Endothelial cell of umbilical vein (primary cell): ENCODE measurements around the gene RAD51B. TPM values are rescaled to one million over a fixed set of nuclear protein-coding genes. Genes with fewer than 3 reads are reported as not detected.

Experiments used
- BruUV-seq: library from RNA; stranded (reverse); fragments of 400-500 nt; replicated peaks from 2 replicates; lab custom pipeline; 2021; lab: Mats Ljungman, UMichigan
- CTCF ChIA-PET: fragments of 300-600, 350-600 bp; sonication (Branson Sonifier 250); formaldehyde crosslinking; loops from one replicate; lab custom pipeline; 2021; ENCODE audit warnings: antibody characterized with exemption, inconsistent platforms; lab: Charles Lee
- POLR2A ChIA-PET: fragments of 300-600, 350-600 bp; sonication (Branson Sonifier 250); formaldehyde crosslinking; loops from one replicate; lab custom pipeline; 2021; ENCODE audit warnings: antibody characterized with exemption, inconsistent platforms; lab: Charles Lee
- DNase-seq: peaks from one replicate; pipeline ENCODE4 v3.0.0-alpha.2; 2011; ENCODE audit warnings: low read depth, low spot score
- FAIRE-seq: peaks from 2 replicates; lab custom pipeline; 2011; peaks lifted over from hg19 to GRCh38; lab: Jason Lieb, UNC
- H2AFZ ChIP-seq: 2 replicates; pipeline ENCODE4 v1.6.0; 2012; ENCODE audit warnings: low read depth, low read length, control low read depth, inconsistent platforms
- H3K27ac ChIP-seq: 2 replicates; pipeline ENCODE4 v1.5.1; 2011; ENCODE audit warnings: low read depth, mild to moderate bottlenecking, control low read depth, low read length, moderate library complexity; ENCODE audit not compliant: insufficient read depth
- H3K27me3 ChIP-seq, 2 experiments: 2 replicates each; pipeline versions ENCODE4 v1.6.0 to v1.6.1; 2011; ENCODE audit warnings: low read length in 2 of 2, mixed read lengths in 1 of 2; ENCODE audit not compliant: control insufficient read depth in 2 of 2, insufficient read depth in 2 of 2
- H3K36me3 ChIP-seq, 2 experiments: 2 replicates in 1 of 2; 3 replicates in 1 of 2; pipeline ENCODE4 v1.5.1; 2011; ENCODE audit warnings: low read length in 2 of 2, mild to moderate bottlenecking in 1 of 2, moderate library complexity in 1 of 2; ENCODE audit not compliant: control insufficient read depth in 2 of 2, insufficient read depth in 2 of 2; ENCODE audit errors: extremely low read depth in 1 of 2
- H3K4me1 ChIP-seq: 3 replicates; pipeline ENCODE4 v1.5.1; 2011; ENCODE audit warnings: mild to moderate bottlenecking, low read length; ENCODE audit not compliant: control insufficient read depth, insufficient read depth; ENCODE audit errors: extremely low read depth
- H3K4me2 ChIP-seq: 2 replicates; pipeline ENCODE4 v1.6.1; 2011; ENCODE audit warnings: low read length, control low read depth, mixed read lengths; ENCODE audit not compliant: insufficient read depth
- H3K4me3 ChIP-seq, 3 experiments: fragments of 200-600 bp in 1 of 3; sonication (generic), shearing (Covaris generic) in 1 of 3; replicated peaks in 1 of 3; 2 replicates each; pipeline ENCODE4 v1.5.1; 2011 to 2016; ENCODE audit warnings: control low read depth in 3 of 3, low read length in 3 of 3, mild to moderate bottlenecking in 2 of 3, inconsistent platforms in 1 of 3, low read depth in 1 of 3, moderate library complexity in 1 of 3; ENCODE audit not compliant: insufficient read depth in 1 of 3
- H3K79me2 ChIP-seq: 2 replicates; pipeline ENCODE4 v1.6.0; 2012; ENCODE audit warnings: low read length, inconsistent platforms; ENCODE audit not compliant: control insufficient read depth, insufficient read depth
- H3K9ac ChIP-seq: replicated peaks from 2 replicates; pipeline ENCODE3; 2011; ENCODE audit warnings: low read length, control low read depth; ENCODE audit not compliant: insufficient read depth; ENCODE audit errors: extremely low read depth
- H3K9me1 ChIP-seq: replicated peaks from 3 replicates; pipeline ENCODE4 v1.6.0; 2011; ENCODE audit warnings: mild to moderate bottlenecking, low read length; ENCODE audit not compliant: control insufficient read depth, insufficient read depth; ENCODE audit errors: extremely low read depth
- H3K9me3 ChIP-seq: replicated peaks from 2 replicates; pipeline ENCODE4 v1.5.1; 2012; ENCODE audit warnings: low read length, inconsistent platforms; ENCODE audit not compliant: control insufficient read depth, insufficient read depth
- H4K20me1 ChIP-seq: replicated peaks from 2 replicates; pipeline ENCODE3; 2011; ENCODE audit warnings: mild to moderate bottlenecking, low read length; ENCODE audit not compliant: control insufficient read depth, insufficient read depth; ENCODE audit errors: extremely low read depth
- CTCF ChIP-seq, 2 donors: IDR thresholded peaks; 1 replicate in 1 of 2; 2 replicates in 1 of 2; pipeline ENCODE4 v1.5.1; 2011; ENCODE audit warnings: low read length in 2 of 2, mild to moderate bottlenecking in 2 of 2, moderate library complexity in 2 of 2, control low read depth in 1 of 2, inconsistent platforms in 1 of 2, low read depth in 1 of 2; ENCODE audit not compliant: insufficient read depth in 1 of 2; ENCODE audit errors: extremely low read depth in 1 of 2
- EZH2 ChIP-seq: IDR thresholded peaks from 2 replicates; pipeline ENCODE4 v1.6.1; 2012; ENCODE audit warnings: borderline replicate concordance, low read depth, mild to moderate bottlenecking, moderate library complexity, low read length, inconsistent platforms; ENCODE audit not compliant: severe bottlenecking
- FOS ChIP-seq: IDR thresholded peaks from 2 replicates; pipeline ENCODE4 v1.6.1; 2011; ENCODE audit warnings: mild to moderate bottlenecking, low read length, moderate library complexity, borderline replicate concordance; ENCODE audit not compliant: insufficient read depth
- GATA2 ChIP-seq: IDR thresholded peaks from 2 replicates; pipeline ENCODE4 v1.7.0; 2011; ENCODE audit warnings: low read depth, mild to moderate bottlenecking, moderate library complexity, mixed read lengths, low read length; ENCODE audit not compliant: insufficient read length, insufficient read depth
- JUN ChIP-seq: IDR thresholded peaks from 2 replicates; pipeline ENCODE4 v1.6.1; 2011; ENCODE audit warnings: borderline replicate concordance, low read depth; ENCODE audit not compliant: insufficient read length, insufficient read depth
- MAX ChIP-seq: IDR thresholded peaks from 2 replicates; pipeline ENCODE4 v1.6.1; 2011; ENCODE audit not compliant: insufficient read depth, insufficient read length
- MYC ChIP-seq: IDR thresholded peaks from one replicate; pipeline ENCODE4 v1.6.1; 2011; ENCODE audit warnings: mild to moderate bottlenecking, low read depth, low read length
- POLR2A ChIP-seq: IDR thresholded peaks from 2 replicates; pipeline ENCODE4 v1.6.1; 2012; ENCODE audit warnings: low read depth, mild to moderate bottlenecking, control low read depth, low read length
- POLR2AphosphoS5 ChIP-seq: IDR thresholded peaks from 2 replicates; pipeline ENCODE4 v1.6.1; 2012; ENCODE audit warnings: low read depth, mild to moderate bottlenecking, control low read depth, low read length, moderate library complexity; ENCODE audit not compliant: insufficient read depth
- dilution Hi-C: fragments of 300-500 bp; cut with MboI; formaldehyde crosslinking; loops from one replicate; pipeline ENCODE4 v1.15.0; 2019; ENCODE audit warnings: low sequenced_read_pairs; ENCODE audit not compliant: extremely low pct_ligation_motif_present
- intact Hi-C: fragments of 100-400 bp; cut with micrococcal nuclease; formaldehyde crosslinking; loops from one replicate; pipeline ENCODE4 v1.10.0; 2022
- polyA plus RNA-seq, 4 experiments: library from polyadenylated mRNA; depleted of rRNA in 3 of 4; stranded (reverse) in 3 of 4; unstranded in 1 of 4; fragments of >200 nt; gene quantifications; 2 replicates each; pipeline versions ENCODE4 v1.2.1 to v1.2.3, GENCODE V29; 2011 to 2012; ENCODE audit warnings: missing spikeins in 1 of 4
- total RNA-seq: library from RNA; stranded (reverse); gene quantifications from 2 replicates; pipeline ENCODE4 v1.2.3, GENCODE V29; 2021

RAD51B gene
- total and polyA plus RNA-seq, 2 donors (not counting 3 experiments of a cell fraction or from before 2014, with no cell fraction given) = 3.9 to 19.0 TPM

- H3K4me1 ChIP-seq = peaks cover 8% of the 10 kb centered on the region
- H3K9me1 ChIP-seq = no peaks in the 10 kb centered on the region
- H3K9ac ChIP-seq = no peak overlapping the region
- H2AFZ ChIP-seq = no peak overlapping the region
- intact Hi-C loops = no loop called here
- no peaks in the 10 kb centered on the region for H4K20me1 ChIP-seq
- dilution Hi-C loops = no loop called here
- no peak overlapping the region for H3K4me3 ChIP-seq
- peaks cover 3% of the 10 kb centered on the region for H3K9me3 ChIP-seq
- BruUV-seq = no TSS peak
- H3K79me2 ChIP-seq = no peaks in the 10 kb centered on the region
- POLR2A ChIA-PET = no interaction called here
- TF ChIP-seq MYC (no peak), JUN (no peak), FOS (no peak), GATA2 (no peak), EZH2 (no peak), CTCF (IDR thresholded peaks at IDR 0.05; ENCODE audit: extremely low read depth in 1 of 2, insufficient read depth in 1 of 2, low read depth in 1 of 2, low read length in 2 of 2) (no peak), MAX (no peak), POLR2A (no peak), POLR2AphosphoS5 (no peak)
- DNase-seq (no peak), FAIRE-seq (no peak)
- no peak overlapping the region for H3K27ac ChIP-seq
- CTCF ChIA-PET = no interaction called here
- no peaks in the 10 kb centered on the region for H3K27me3 ChIP-seq
- no peaks in the 10 kb centered on the region for H3K36me3 ChIP-seq
- H3K4me2 ChIP-seq = no peak overlapping the region
Observed at GRCh38 chr14:68532496-68532895, 712.9 kb downstream of the RAD51B start.
